Colonic mucosa (tissue), 4 donors: Measurements from ENCODE around the gene FAM13A. TPM values are rescaled to one million over a fixed set of nuclear protein-coding genes. Genes with fewer than 3 reads are reported as not detected.

ENCODE experiments used
- DNase-seq: peaks from one replicate; pipeline ENCODE4 v3.0.0-alpha.2; 2020
- H3K27ac ChIP-seq: fragments of 200-600 bp; one replicate; pipeline ENCODE4 v1.8.0; 2021
- H3K27me3 ChIP-seq: fragments of 200-600 bp; one replicate; pipeline ENCODE4 v1.8.0; 2021
- H3K36me3 ChIP-seq: fragments of 200-600 bp; one replicate; pipeline ENCODE4 v1.8.0; 2021
- H3K4me1 ChIP-seq: fragments of 200-600 bp; one replicate; pipeline ENCODE4 v1.8.0; 2021; ENCODE audit warnings: mild to moderate bottlenecking
- H3K4me3 ChIP-seq: fragments of 200-600 bp; one replicate; pipeline ENCODE4 v1.8.0; 2021
- H3K9ac ChIP-seq, 2 donors: one replicate each; pipeline ENCODE4 v1.7.0; 2013; ENCODE audit warnings: control low read depth in 2 of 2, low read depth in 2 of 2, low read length in 2 of 2
- H3K9me3 ChIP-seq: fragments of 200-600 bp; one replicate; pipeline ENCODE4 v1.8.0; 2021
- intact Hi-C: fragments of 100-400 bp; cut with DNase I; formaldehyde crosslinking; loops from one replicate; pipeline ENCODE4 v1.14.1; 2022
- total RNA-seq, 2 donors: library from RNA; stranded (reverse); fragmentation: NEBNext Ultra II Directional in 1 of 2; extraction: Animal tissue kit (Norgen Biotek cat#: 25700) in 1 of 2; gene quantifications; one replicate each; pipeline ENCODE4 v1.2.1, GENCODE V29; 2021
- TF ChIP-seq, protein P1 (sequence below): fragments of 200-600 bp; IDR thresholded peaks from one replicate; pipeline ENCODE4 v1.8.0; 2022; ENCODE audit warnings: antibody characterized with exemption, mild to moderate bottlenecking
- donor health status: healthy.
- donor health status: DM: no; HTN: no; CAD: no.
- donor health status: DM: no; HTN: no; CAD: no.

Gene FAM13A
- total RNA-seq, 2 donors from 2014 or later, result 34.0 to 248 TPM

DNA sequence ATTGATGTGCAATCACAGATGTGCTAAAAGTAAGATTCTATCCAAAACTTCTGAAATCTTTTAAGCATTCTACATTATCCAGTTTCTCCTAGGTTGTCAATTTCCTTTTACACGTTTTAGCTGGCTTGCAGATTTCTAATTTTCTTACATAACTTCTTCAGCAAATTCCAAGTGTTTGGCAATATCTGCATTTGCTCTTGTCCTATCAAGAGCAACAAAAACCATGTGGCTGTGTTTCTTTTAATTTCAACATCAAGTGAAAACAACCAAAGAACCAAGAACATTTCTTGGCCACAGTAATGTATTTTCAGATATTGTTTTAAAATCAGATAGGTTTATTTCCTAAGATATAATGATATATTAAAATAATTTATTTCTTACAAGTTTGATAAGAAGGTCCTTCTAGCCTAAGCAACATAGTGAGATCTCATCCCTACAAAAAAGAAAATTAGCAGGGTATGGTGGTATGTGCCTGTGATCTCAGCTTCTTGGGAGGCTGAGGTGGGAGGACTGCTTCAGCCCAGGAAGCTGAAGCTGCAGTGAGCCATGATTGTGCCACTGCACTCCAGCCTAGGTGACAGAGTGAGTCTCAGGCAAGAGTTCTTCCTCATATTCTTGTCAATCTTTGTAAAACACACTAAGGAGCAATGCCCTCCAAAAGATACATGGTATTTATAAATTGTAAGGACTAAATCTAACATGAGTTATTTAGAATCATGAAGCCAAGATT, 228.0 kb downstream of the FAM13A start:
- H3K9ac ChIP-seq, result no peak overlapping the region
- H3K4me3 ChIP-seq, result no peak overlapping the region
- DNase-seq, result no peak
- intact Hi-C loops, result loop anchor here (5.0 kb wide), 1 partner anchor 123 kb away; no protein-coding TSS in a partner anchor
- H3K4me1 ChIP-seq, result no peaks in the 10 kb centered on the region
- no peaks in the 10 kb centered on the region for H3K27me3 ChIP-seq
- no peaks in the 10 kb centered on the region for H3K9me3 ChIP-seq
- H3K36me3 ChIP-seq, result no peaks in the 10 kb centered on the region
- TF ChIP-seq, protein P1, sequence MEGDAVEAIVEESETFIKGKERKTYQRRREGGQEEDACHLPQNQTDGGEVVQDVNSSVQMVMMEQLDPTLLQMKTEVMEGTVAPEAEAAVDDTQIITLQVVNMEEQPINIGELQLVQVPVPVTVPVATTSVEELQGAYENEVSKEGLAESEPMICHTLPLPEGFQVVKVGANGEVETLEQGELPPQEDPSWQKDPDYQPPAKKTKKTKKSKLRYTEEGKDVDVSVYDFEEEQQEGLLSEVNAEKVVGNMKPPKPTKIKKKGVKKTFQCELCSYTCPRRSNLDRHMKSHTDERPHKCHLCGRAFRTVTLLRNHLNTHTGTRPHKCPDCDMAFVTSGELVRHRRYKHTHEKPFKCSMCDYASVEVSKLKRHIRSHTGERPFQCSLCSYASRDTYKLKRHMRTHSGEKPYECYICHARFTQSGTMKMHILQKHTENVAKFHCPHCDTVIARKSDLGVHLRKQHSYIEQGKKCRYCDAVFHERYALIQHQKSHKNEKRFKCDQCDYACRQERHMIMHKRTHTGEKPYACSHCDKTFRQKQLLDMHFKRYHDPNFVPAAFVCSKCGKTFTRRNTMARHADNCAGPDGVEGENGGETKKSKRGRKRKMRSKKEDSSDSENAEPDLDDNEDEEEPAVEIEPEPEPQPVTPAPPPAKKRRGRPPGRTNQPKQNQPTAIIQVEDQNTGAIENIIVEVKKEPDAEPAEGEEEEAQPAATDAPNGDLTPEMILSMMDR, result no peak
- no peak overlapping the region for H3K27ac ChIP-seq

GRCh38 chr4:88827442-88827841, 229.5 kb downstream of the FAM13A start:
- Histone ChIP-seq H3K36me3 (no peaks in the 10 kb centered on the region), H3K4me3 (no peak overlapping the region), H3K4me1 (no peaks in the 10 kb centered on the region), H3K27ac (no peak overlapping the region), H3K9me3 (no peaks in the 10 kb centered on the region), H3K9ac (no peak overlapping the region), H3K27me3 (no peaks in the 10 kb centered on the region)
- intact Hi-C loops, result loop anchor here (5.0 kb wide), 1 partner anchor 125 kb away; no protein-coding TSS in a partner anchor
- TF ChIP-seq, protein P1, result no peak
- no peak for DNase-seq

- DNase-seq, result no peak
- TF ChIP-seq, protein P1, result no peak
- H3K27ac ChIP-seq, result no peak overlapping the region
- H3K27me3 ChIP-seq, result no peaks in the 10 kb centered on the region
- H3K9ac ChIP-seq, result no peak overlapping the region
- H3K36me3 ChIP-seq, result no peaks in the 10 kb centered on the region
- no peak overlapping the region for H3K4me3 ChIP-seq
- intact Hi-C loops, result loop anchor here (5.0 kb wide), 1 partner anchor 126 kb away; no protein-coding TSS in a partner anchor
- no peaks in the 10 kb centered on the region for H3K9me3 ChIP-seq
- H3K4me1 ChIP-seq, result no peaks in the 10 kb centered on the region
Observed at GRCh38 chr4:88826771-88827170, 230.2 kb downstream of the FAM13A start.

DNA sequence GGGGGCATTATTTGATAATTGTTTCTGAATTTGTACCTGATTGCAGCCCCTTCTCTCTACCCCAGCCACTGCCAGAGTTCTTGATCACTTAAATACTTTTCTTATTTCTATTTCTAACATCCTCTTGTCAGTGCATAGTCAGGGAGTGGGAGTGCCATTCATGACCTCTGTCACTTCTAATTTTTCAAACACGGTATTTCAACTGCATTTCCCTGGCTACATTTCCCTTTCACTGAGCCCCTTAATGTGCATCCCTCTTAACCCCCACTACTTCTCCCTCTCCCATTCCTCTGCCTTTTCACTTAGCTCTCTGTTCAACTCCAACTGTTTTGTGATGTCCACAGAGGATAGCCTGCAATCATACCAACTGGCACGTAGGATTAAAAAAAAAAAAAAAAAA, 231.1 kb downstream of the FAM13A start:
- Histone ChIP-seq H3K4me1 (no peaks in the 10 kb centered on the region), H3K9me3 (no peaks in the 10 kb centered on the region), H3K9ac (no peak overlapping the region), H3K36me3 (no peaks in the 10 kb centered on the region), H3K27me3 (no peaks in the 10 kb centered on the region), H3K4me3 (no peak overlapping the region), H3K27ac (no peak overlapping the region)
- DNase-seq, result no peak
- intact Hi-C loops, result loop anchor here (5.0 kb wide), 1 partner anchor 126 kb away; no protein-coding TSS in a partner anchor
- TF ChIP-seq, protein P1, result no peak

GRCh38 chr4:88823058-88823919, 233.7 kb downstream of the FAM13A start:
- intact Hi-C loops, result no loop called here
- Histone ChIP-seq H3K36me3 (no peaks in the 10 kb centered on the region), H3K9ac (peak overlapping the region; percentile 70 to 87), H3K27ac (peak overlapping the region; percentile 96), H3K4me3 (peak overlapping the region; percentile 30), H3K27me3 (no peaks in the 10 kb centered on the region), H3K9me3 (no peaks in the 10 kb centered on the region), H3K4me1 (peaks cover 5% of the 10 kb centered on the region)
- peak; percentile 93 for DNase-seq
- TF ChIP-seq, protein P1, result no peak
